AG09319 (cell line): ENCODE results near the gene NTN3.

Experiments used
- DNase-seq: peaks from one replicate; pipeline ENCODE4 v3.0.0-alpha.2; 2010; ENCODE audit warnings: low read depth; ENCODE audit errors: extremely low read depth
- TF ChIP-seq, protein P1 (sequence below): IDR thresholded peaks from 2 replicates; pipeline ENCODE4 v1.5.1; 2011; ENCODE audit warnings: low read depth, mild to moderate bottlenecking, inconsistent platforms, low read length, moderate library complexity

NTN3 gene

DNA sequence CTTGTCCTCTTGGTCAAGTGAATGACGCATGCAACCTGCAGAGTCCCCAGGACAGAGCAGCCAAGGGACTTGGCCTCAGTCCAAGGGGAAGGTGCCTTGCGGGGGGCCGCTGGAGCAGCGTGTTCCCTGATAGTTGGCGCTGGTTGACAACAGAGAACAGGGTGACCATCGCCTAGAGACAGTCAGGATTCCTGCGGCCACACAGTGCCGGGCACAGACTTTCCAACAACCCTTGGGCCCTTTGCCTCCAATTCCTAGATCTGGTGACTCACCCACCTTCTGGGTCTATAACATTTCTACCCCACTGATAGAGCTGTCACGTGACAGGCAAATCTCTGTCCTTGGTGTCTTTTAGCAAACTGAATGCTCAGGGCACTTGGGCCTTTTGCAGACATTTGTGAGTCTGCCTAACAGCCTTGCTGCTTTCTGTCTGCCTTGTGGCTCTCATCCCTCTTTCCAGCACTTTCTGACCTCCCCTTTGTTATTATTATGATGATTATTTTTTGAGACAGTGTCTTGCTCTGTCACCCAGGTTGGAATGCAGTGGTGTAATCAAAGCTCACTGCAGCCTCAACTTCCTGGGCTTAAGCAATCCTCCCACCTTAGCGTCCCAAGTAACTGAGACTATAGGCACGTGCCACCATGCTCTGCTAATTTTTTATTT, 23.0 kb upstream of the NTN3 start:
- TF ChIP-seq, protein P1, sequence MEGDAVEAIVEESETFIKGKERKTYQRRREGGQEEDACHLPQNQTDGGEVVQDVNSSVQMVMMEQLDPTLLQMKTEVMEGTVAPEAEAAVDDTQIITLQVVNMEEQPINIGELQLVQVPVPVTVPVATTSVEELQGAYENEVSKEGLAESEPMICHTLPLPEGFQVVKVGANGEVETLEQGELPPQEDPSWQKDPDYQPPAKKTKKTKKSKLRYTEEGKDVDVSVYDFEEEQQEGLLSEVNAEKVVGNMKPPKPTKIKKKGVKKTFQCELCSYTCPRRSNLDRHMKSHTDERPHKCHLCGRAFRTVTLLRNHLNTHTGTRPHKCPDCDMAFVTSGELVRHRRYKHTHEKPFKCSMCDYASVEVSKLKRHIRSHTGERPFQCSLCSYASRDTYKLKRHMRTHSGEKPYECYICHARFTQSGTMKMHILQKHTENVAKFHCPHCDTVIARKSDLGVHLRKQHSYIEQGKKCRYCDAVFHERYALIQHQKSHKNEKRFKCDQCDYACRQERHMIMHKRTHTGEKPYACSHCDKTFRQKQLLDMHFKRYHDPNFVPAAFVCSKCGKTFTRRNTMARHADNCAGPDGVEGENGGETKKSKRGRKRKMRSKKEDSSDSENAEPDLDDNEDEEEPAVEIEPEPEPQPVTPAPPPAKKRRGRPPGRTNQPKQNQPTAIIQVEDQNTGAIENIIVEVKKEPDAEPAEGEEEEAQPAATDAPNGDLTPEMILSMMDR = no peak
- no peak for DNase-seq

DNA sequence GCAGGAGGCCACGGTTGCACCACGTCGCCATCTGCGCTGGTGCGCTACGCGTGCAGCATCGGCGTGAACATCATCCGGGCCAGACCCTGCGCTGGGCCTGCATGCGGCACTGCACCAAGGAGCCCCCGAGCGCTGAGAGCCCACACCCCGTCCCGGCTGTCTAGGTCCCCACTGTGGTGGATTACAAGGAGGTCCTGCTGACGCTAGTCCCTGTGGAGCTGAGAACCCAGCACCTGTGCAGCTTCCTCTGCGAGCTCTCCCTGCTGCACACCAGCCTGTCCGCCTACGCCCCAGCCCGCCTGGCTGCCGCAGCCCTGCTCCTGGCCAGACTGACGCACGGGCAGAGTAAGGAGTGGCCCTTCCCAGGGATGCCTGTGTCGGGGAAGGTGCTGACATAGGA, 22.0 kb upstream of the NTN3 start:
- DNase-seq = no peak
- TF ChIP-seq, protein P1 = no peak

DNA sequence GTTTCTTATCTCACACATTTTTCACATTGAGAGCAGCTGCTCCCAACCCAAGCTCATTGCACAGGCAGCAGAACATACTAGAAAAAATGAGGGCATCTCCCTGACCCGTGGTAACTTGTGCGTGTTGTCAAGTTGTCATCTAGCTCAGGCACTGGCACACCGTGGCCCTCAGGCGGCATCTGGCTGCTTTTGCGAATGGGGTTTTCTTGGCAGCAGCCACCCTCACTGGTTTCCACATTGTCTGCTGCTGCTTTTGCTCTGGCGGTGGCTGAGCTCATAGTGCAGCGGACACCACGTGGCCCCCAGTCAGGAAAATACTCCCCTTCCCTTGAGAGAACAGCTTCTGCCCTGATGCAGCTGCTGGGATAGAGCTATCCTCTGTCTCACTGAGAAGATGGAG, 20.6 kb upstream of the NTN3 start:
- TF ChIP-seq, protein P1 = no peak
- no peak for DNase-seq

DNA sequence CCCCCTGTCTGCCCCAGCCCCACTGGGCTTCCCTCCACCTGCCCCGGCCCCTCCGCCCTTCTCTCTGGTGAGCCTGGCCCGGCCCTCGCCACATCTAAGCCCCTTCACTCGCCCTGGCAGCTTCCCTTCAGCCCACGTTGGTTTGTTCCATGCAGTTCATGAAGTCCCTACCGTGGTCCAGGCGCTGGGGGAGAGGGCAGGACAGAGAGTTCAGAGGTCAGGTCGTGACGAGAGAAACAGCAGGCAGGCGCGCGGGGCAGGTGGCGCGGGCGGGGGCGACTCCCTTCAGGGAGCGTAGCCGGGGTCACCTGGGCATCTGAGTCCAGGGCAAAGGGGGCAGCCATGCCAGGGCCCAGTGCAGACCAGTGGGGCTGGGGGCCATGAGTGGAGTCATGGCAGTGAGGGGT, 20.1 kb upstream of the NTN3 start:
- no peak for DNase-seq
- TF ChIP-seq, protein P1 = no peak

DNA sequence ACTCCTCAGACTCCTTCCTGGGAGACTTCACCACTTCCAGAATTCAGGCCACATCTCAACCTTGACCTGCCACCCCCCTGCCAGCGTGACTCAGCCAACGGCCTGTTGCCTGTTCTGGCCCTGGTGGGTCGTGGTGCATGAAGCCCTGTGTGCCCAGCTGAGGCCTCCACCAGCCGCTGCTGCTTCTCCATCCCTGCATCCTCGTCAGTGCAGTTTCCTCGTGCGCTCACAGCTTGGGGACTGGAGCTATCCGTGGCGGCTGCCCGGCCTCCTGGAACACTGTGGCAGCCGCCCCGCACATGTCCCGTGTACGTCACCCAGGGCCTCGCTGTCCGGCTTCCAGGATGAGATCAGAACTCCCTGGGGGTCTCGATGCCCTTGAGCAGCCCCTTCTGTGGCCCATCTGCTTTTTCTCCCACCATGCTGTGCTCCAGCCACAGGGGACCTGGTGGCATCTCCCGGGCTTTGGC, 19.2 kb upstream of the NTN3 start:
- TF ChIP-seq, protein P1 = no peak
- DNase-seq = no peak

DNA sequence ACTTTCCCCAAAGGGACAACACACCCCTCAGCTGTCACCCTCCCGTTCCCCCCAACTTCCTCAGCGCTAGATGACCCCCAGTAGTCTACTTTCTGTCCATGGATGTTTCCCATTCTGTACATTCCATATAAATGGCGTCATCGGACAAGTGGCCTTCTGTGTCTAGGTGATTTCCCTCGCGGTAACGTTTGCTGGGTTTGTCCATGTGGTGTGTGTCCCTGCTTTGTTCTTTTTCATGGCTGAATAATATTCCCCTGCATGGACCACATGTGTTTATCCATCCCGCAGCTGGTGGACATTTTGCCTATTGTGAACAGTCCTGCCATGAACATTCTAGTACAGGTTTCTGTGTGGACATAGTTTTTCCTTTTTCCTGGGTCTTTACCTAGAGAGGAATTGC, 18.4 kb upstream of the NTN3 start:
- TF ChIP-seq, protein P1 = no peak
- no peak for DNase-seq

DNA sequence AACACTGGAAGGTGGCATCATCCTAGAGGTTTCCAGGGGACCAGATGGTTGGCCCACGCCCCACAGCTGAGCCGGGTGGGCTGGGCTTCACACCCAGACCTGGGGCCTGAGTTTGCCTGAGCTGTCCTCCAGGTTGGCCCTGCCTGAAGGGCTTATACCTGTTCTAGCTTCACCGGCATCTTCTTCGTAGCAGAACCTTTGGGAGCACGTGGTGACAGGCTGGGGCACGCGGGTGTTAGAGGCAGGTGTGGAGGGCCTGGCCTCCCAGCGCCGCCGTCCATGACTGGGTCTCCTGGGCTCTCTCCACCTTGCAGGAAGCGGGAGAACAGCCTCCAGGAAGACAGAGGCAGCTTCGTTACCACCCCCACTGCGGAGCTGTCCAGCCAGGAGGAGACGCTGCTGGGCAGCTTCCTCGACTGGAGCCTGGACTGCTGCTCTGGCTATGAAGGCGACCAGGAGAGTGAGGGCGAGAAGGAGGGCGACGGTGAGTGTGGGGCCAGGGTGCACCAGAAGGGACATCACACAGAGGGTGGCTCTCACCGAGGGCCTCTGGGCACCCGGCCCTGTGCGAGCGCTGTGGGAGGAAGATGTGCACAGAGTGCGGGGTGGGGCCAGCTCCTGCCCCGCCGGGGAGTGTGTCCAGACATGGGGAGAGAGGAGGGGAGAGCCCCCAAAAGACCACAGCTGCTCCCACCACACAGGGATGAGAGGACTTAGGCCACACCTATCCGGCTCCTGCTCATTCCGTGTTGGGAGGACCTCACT, 15.8 kb upstream of the NTN3 start:
- TF ChIP-seq, protein P1 = no peak
- DNase-seq = no peak
